GM21825 (cell line): ENCODE data around the gene TMEM38B.
"Not testable (repeated sequence)": the region's sequence is repeated elsewhere in the genome, so short reads cannot be mapped to it uniquely, and the experiment has no call there.

Source experiments
- ATAC-seq: cut with Tn5 transposase; IDR thresholded peaks from one replicate; pipeline ENCODE4 v1.9.1; 2021; ENCODE audit warnings: mild to moderate bottlenecking, moderate library complexity; ENCODE audit not compliant: unreplicated experiment

The TMEM38B gene

GRCh38 chr9:105714020-105714331 lies 19.6 kb downstream of the TMEM38B start:
- no peak for ATAC-seq

GRCh38 chr9:105716146-105716545 lies 21.8 kb downstream of the TMEM38B start:
- no peak for ATAC-seq

GRCh38 chr9:105722099-105722498 lies 27.8 kb downstream of the TMEM38B start:
- no peak for ATAC-seq

GRCh38 chr9:105725370-105725769 lies 31.0 kb downstream of the TMEM38B start:
- no peak for ATAC-seq

GRCh38 chr9:105728230-105728629 lies 33.9 kb downstream of the TMEM38B start:
- not testable (repeated sequence) for ATAC-seq

GRCh38 chr9:105731420-105731819 lies 37.1 kb downstream of the TMEM38B start:
- ATAC-seq = not testable (repeated sequence)

- ATAC-seq = no peak
These were observed 41.0 kb downstream of the TMEM38B start for GRCh38 chr9:105735366-105735765.

- no peak for ATAC-seq
These were observed 42.9 kb downstream of the TMEM38B start for GRCh38 chr9:105737205-105737604.

- ATAC-seq = no peak
These were observed 47.7 kb downstream of the TMEM38B start for GRCh38 chr9:105742088-105742487.

GRCh38 chr9:105747325-105747724 lies 53.0 kb downstream of the TMEM38B start:
- ATAC-seq = not testable (repeated sequence)

GRCh38 chr9:105751761-105752160 lies 57.4 kb downstream of the TMEM38B start:
- no peak for ATAC-seq

GRCh38 chr9:105757496-105758251 lies 63.3 kb downstream of the TMEM38B start:
- no peak for ATAC-seq

- ATAC-seq = no peak
These were observed 65.7 kb downstream of the TMEM38B start for GRCh38 chr9:105760053-105760452.

- not testable (repeated sequence) for ATAC-seq
These were observed 88.5 kb downstream of the TMEM38B start for GRCh38 chr9:105782561-105783494.

GRCh38 chr9:105783495-105783872 lies 89.1 kb downstream of the TMEM38B start:
- not testable (repeated sequence) for ATAC-seq

- ATAC-seq = not testable (repeated sequence)
These were observed 92.5 kb downstream of the TMEM38B start for GRCh38 chr9:105786796-105787195.

GRCh38 chr9:105816202-105816744 lies 121.9 kb downstream of the TMEM38B start:
- no peak for ATAC-seq

GRCh38 chr9:105816981-105817380 lies 122.6 kb downstream of the TMEM38B start:
- no peak for ATAC-seq

- no peak for ATAC-seq
These were observed 124.6 kb downstream of the TMEM38B start for GRCh38 chr9:105818903-105819302.

- no peak for ATAC-seq
These were observed 128.5 kb downstream of the TMEM38B start for GRCh38 chr9:105822814-105823213.
